Nephron (organoid): ENCODE data around the gene IRF8.
"Not testable (repeated sequence)": the region's sequence is repeated elsewhere in the genome, so short reads cannot be mapped to it uniquely, and the experiment has no call there.

Experiments
- H3K27ac Mint-ChIP-seq, 3 experiments: 2 replicates each; pipeline ENCODE4 v1.8.0; 2020; ENCODE audit warnings: mixed read lengths in 3 of 3, mild to moderate bottlenecking in 2 of 3, moderate library complexity in 1 of 3
- H3K27me3 Mint-ChIP-seq: 2 replicates; pipeline ENCODE4 v1.8.0; 2021; ENCODE audit warnings: low read depth, mild to moderate bottlenecking, moderate library complexity, mixed read lengths
- H3K36me3 Mint-ChIP-seq: 2 replicates; pipeline ENCODE4 v1.8.0; 2020; ENCODE audit warnings: low read depth, mixed read lengths
- H3K4me1 Mint-ChIP-seq: 2 replicates; pipeline ENCODE4 v1.8.0; 2020; ENCODE audit warnings: mixed read lengths
- H3K4me3 Mint-ChIP-seq, 3 experiments: 2 replicates each; pipeline ENCODE4 v1.8.0; 2020; ENCODE audit warnings: mild to moderate bottlenecking in 3 of 3, mixed read lengths in 3 of 3, moderate library complexity in 2 of 3
- H3K9me3 Mint-ChIP-seq: 2 replicates; pipeline ENCODE4 v1.8.0; 2020; ENCODE audit warnings: mixed read lengths
- CTCF ChIP-seq, 3 experiments: fragments of 200-600 bp; sonication (generic); IDR thresholded peaks; one replicate each; pipeline ENCODE4 v1.5.0; 2021; ENCODE audit warnings: antibody characterized with exemption in 3 of 3; ENCODE audit not compliant: unreplicated experiment in 3 of 3

The IRF8 gene

GRCh38 chr16:85935391-85935973 lies 36.5 kb downstream of the IRF8 start:
- peaks cover 8% of the 10 kb centered on the region for H3K9me3 Mint-ChIP-seq
- H3K4me3 Mint-ChIP-seq: no peak overlapping the region
- H3K27me3 Mint-ChIP-seq: peaks cover 79% of the 10 kb centered on the region
- H3K36me3 Mint-ChIP-seq: no peaks in the 10 kb centered on the region
- H3K27ac Mint-ChIP-seq: no peak overlapping the region
- no peak for TF ChIP-seq CTCF (IDR thresholded peaks at IDR 0.05; ENCODE audit: unreplicated experiment in 3 of 3)
- H3K4me1 Mint-ChIP-seq: no peaks in the 10 kb centered on the region

- TF ChIP-seq CTCF (IDR thresholded peaks at IDR 0.05; ENCODE audit: unreplicated experiment in 3 of 3): no peak
- Mint-ChIP-seq H3K27me3 (peaks cover 73% of the 10 kb centered on the region), H3K9me3 (peaks cover 8% of the 10 kb centered on the region), H3K4me3 (no peak overlapping the region), H3K4me1 (no peaks in the 10 kb centered on the region), H3K27ac (no peak overlapping the region), H3K36me3 (no peaks in the 10 kb centered on the region)
Observed at GRCh38 chr16:85935974-85936760, 37.2 kb downstream of the IRF8 start.

GRCh38 chr16:85936816-85937215 lies 37.9 kb downstream of the IRF8 start:
- Mint-ChIP-seq H3K27ac (no peak overlapping the region), H3K27me3 (peaks cover 78% of the 10 kb centered on the region), H3K4me1 (no peaks in the 10 kb centered on the region), H3K36me3 (no peaks in the 10 kb centered on the region), H3K4me3 (no peak overlapping the region), H3K9me3 (peaks cover 8% of the 10 kb centered on the region)
- no peak for TF ChIP-seq CTCF (IDR thresholded peaks at IDR 0.05; ENCODE audit: unreplicated experiment in 3 of 3)

GRCh38 chr16:85940214-85940613 lies 41.3 kb downstream of the IRF8 start:
- no peak overlapping the region for H3K4me3 Mint-ChIP-seq
- no peaks in the 10 kb centered on the region for H3K4me1 Mint-ChIP-seq
- no peak for TF ChIP-seq CTCF (IDR thresholded peaks at IDR 0.05; ENCODE audit: unreplicated experiment in 3 of 3)
- H3K36me3 Mint-ChIP-seq: no peaks in the 10 kb centered on the region
- H3K27me3 Mint-ChIP-seq: peaks cover 77% of the 10 kb centered on the region
- H3K9me3 Mint-ChIP-seq: peaks cover 10% of the 10 kb centered on the region
- H3K27ac Mint-ChIP-seq: no peak overlapping the region

- Mint-ChIP-seq H3K9me3 (peaks cover 10% of the 10 kb centered on the region), H3K27ac (no peak overlapping the region), H3K27me3 (peaks cover 74% of the 10 kb centered on the region), H3K4me3 (no peak overlapping the region), H3K36me3 (no peaks in the 10 kb centered on the region), H3K4me1 (no peaks in the 10 kb centered on the region)
- no peak for TF ChIP-seq CTCF (IDR thresholded peaks at IDR 0.05; ENCODE audit: unreplicated experiment in 3 of 3)
Observed at GRCh38 chr16:85941863-85942644, 43.1 kb downstream of the IRF8 start.

- H3K4me3 Mint-ChIP-seq, H3K4me1 Mint-ChIP-seq, H3K27ac Mint-ChIP-seq, H3K36me3 Mint-ChIP-seq: not testable (repeated sequence)
- Mint-ChIP-seq H3K9me3 (peaks cover 10% of the 10 kb centered on the region), H3K27me3 (peaks cover 77% of the 10 kb centered on the region)
Observed at GRCh38 chr16:85942659-85943058, 43.7 kb downstream of the IRF8 start.
